Left cardiac atrium (tissue), 4 donors: ENCODE data around the gene ECT2L. TPM values are rescaled to one million over a fixed set of nuclear protein-coding genes. Genes with fewer than 3 reads are reported as not detected.

Source experiments
- ATAC-seq, 2 donors: fragments of 200-7000 bp; cut with Tn5 transposase; one replicate each; pipeline ENCODE4 v1.9.1; 2020; ENCODE audit warnings: mild to moderate bottlenecking in 2 of 2, moderate library complexity in 2 of 2
- DNase-seq: peaks from one replicate; pipeline ENCODE4 v3.0.0-alpha.2; 2020
- intact Hi-C, 2 donors: fragments of 100-400 bp; cut with DNase I; formaldehyde crosslinking; loops; one replicate each; pipeline versions ENCODE4 v1.14.1 to v1.15.1; 2022 to 2023
- total RNA-seq, 2 donors: library from RNA; stranded (reverse); fragmentation: NEBNext Ultra II Directional; extraction: Animal tissue kit (Norgen Biotek cat#: 25700); gene quantifications; one replicate each; pipeline ENCODE4 v1.2.1, GENCODE V29; 2021
- donor health status: DM: no; HTN: yes; CAD: no.
- donor health status: DM: no; HTN: yes; CAD: no; lungs with severe emphysema.
- donor health status: DM: yes; HTN: yes; CAD: no.
- donor health status: Dilated cardiomyopathy.

Gene ECT2L
- total RNA-seq, 2 donors from 2014 or later = 0.62 to 2.8 TPM

- intact Hi-C loops = no loop called here
- no peak for ATAC-seq
- DNase-seq = no peak
Measured at GRCh38 chr6:138803331-138803730, 7.4 kb downstream of the ECT2L start.

DNA sequence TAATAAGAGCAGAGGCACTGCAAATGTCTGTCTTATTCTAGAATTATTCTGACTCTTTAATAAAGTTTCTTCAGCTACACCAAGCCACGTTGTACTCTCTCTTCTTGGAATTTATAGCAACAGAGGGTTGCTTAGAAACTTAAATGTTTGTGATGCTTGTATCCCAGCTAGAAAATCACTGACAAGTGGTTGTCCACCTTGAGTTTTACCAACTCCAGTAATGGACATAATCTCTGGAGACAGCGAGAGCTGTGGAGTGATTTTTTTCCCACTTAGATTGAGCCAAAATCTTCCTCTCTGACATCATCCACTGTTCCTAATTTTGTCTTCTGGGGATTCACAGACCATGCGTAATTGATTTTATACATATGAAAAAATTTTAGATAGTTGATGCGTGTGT, 8.0 kb downstream of the ECT2L start:
- ATAC-seq = peak in 1 of 2 donors; percentile 56

GRCh38 chr6:138805016-138805765, 9.3 kb downstream of the ECT2L start:
- peak; percentile 27 for DNase-seq

More for the DNA sequence above, 8.0 kb downstream of the ECT2L start:
- DNase-seq = no peak
- intact Hi-C loops = no loop called here

DNA sequence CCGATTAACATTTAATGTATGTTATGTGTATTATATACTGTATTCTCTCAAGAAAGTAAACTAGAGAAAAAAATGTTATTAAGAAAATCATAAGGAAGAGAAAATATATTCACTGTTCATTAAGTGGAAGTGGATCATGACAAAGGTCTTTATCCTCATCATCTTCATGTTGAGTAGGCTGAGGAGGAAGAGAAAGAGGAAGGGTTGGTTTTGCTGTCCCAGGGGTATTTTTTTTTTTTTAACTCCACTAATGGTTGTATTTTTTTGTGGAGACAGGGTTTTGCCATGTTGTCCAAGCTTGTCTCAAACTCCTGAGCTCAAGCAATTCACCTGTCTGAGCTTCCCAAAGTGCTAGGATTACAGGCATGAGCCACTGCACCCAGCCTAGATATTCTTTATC, 11.0 kb downstream of the ECT2L start:
- ATAC-seq (no peak), DNase-seq (no peak)
- intact Hi-C loops = no loop called here

More at GRCh38 chr6:138805016-138805765, 9.3 kb downstream of the ECT2L start:
- ATAC-seq = peak in 1 of 2 donors; percentile 84
- intact Hi-C loops = no loop called here

- ATAC-seq = no peak
- no peak for DNase-seq
- intact Hi-C loops = loop anchor here in 1 of 2 donors (10.0 kb wide), 1 partner anchor 555 kb away; no protein-coding TSS in a partner anchor
Measured at GRCh38 chr6:138809677-138810076, 13.8 kb downstream of the ECT2L start.

DNA sequence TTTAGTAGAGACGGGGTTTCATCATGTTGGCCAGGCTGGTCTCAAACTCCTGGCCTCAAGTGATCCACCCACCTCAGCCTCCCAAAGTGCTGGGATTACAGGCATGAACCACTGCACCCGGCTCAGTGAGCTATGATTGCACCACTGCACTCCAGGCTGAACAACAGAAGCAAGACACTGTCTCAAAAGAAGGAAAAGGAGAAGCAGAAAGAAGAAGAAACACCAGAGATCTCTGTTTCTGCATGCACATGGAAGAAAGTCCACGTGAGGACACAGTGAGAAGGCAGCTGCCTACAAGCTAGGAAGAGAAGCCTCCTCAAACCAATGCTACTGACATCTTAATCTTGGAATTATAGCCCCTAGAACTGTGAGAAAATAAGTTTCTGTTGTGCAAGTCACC, 16.0 kb downstream of the ECT2L start:
- DNase-seq (no peak), ATAC-seq (no peak)
- intact Hi-C loops = loop anchor here in 1 of 2 donors (10.0 kb wide), 1 partner anchor 553 kb away; no protein-coding TSS in a partner anchor

GRCh38 chr6:138814179-138814834, 18.4 kb downstream of the ECT2L start:
- intact Hi-C loops = loop anchor here (2.0 to 10.0 kb wide), 2 partner anchors 174 to 550 kb away; partner anchors contain the start of gene REPS1 (in 1 of the 2)
- ATAC-seq (no peak), DNase-seq (no peak)

- intact Hi-C loops = loop anchor here (2.0 to 10.0 kb wide), 5 partner anchors 172 to 550 kb away; partner anchors contain the start of gene REPS1 (in 2 of the 2)
- no peak for ATAC-seq
- DNase-seq = no peak
Measured at GRCh38 chr6:138815221-138815620, 19.3 kb downstream of the ECT2L start.

GRCh38 chr6:138815797-138816528, 20.1 kb downstream of the ECT2L start:
- ATAC-seq (peak; percentile 75 to 87), DNase-seq (no peak)
- intact Hi-C loops = loop anchor here (2.0 to 10.0 kb wide), 5 partner anchors 171 to 549 kb away; partner anchors contain the start of gene REPS1 (in 2 of the 2)

DNA sequence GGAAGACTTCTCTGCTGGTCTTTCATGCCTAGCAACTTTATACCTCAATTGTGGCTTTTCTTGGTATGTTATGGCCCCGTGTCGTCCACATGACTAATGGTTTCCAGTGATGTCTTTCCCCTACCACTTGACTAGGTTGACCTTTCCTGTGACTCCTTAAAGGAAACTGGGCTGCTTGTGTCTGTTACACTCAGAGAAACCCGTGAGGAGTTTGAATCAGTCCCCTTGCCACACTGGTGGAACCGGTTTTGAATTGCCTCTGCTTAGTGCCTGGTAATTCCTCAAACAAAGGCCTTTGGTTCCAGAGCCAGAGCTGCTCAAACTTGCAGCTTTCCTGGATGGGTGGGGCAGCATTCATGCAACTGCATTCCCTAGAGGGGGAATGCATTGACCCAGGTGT, 21.9 kb downstream of the ECT2L start:
- intact Hi-C loops = loop anchor here (5.0 to 10.0 kb wide), 4 partner anchors 170 to 547 kb away; partner anchors contain the start of gene REPS1 (in 1 of the 2)
- DNase-seq (no peak), ATAC-seq (peak in 1 of 2 donors; percentile 17)

DNA sequence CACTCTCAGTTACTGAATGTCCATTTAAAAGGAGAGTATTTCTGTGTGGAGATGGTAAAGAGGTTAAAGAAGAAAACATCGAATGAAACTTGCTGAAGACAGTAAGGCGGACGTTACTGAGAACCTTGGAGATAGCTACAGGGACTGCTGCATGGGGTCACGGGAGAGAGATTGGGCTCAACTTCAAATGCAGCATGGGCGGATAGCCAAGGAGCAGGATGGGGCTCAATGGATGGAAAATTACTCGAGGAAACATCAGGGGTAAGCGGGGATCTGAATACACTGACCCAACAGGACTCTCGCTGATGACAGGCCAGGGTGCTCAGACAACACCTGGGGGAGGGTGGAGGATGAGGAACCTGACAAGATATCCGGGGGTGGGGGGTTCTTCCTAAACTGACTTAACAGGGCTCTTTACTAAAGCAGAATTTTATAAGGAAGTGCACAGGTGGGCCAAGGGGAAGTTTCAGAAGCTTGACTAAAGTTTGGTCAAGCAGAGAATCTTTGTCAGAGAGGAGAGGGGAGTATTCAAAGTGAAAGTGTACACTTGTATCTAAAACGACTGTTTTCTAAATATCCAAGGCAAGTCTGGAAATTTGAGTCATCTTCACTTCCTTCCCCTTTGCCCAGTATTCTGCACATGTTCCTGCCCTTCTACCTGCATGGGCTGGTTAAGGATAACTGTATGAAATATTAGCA, 22.8 kb downstream of the ECT2L start:
- DNase-seq (no peak), ATAC-seq (no peak)
- intact Hi-C loops = loop anchor here (5.0 to 10.0 kb wide), 4 partner anchors 169 to 546 kb away; partner anchors contain the start of gene REPS1 (in 1 of the 2)

- no peak for DNase-seq
- intact Hi-C loops = no loop called here
- no peak for ATAC-seq
Measured at GRCh38 chr6:138821519-138821918, 25.6 kb downstream of the ECT2L start.

GRCh38 chr6:138824482-138825144, 28.7 kb downstream of the ECT2L start:
- intact Hi-C loops = no loop called here
- DNase-seq = no peak
- no peak for ATAC-seq

DNA sequence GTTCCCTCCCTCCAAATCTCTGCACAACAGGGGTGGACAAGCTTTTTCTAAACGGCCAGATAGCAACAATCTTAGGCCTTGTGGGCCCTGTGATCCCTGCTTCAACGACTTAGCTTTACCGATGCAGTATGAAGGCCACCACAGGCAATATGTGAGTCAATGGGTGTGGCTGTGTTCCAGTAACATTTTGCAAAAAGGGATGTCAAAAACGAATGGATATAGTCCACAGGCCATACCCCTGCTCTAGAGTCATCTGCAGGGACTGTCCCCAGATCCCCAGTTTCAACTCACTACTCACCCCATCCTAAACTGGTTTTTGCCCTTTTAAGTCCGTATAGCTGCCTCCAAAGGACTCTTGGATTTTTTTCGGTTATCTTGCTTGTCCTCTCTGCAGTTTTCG, 34.4 kb downstream of the ECT2L start:
- ATAC-seq = no peak
- intact Hi-C loops = no loop called here
- DNase-seq = no peak

GRCh38 chr6:138832182-138832581, 36.3 kb downstream of the ECT2L start:
- no peak for ATAC-seq
- no peak for DNase-seq
- intact Hi-C loops = no loop called here

DNA sequence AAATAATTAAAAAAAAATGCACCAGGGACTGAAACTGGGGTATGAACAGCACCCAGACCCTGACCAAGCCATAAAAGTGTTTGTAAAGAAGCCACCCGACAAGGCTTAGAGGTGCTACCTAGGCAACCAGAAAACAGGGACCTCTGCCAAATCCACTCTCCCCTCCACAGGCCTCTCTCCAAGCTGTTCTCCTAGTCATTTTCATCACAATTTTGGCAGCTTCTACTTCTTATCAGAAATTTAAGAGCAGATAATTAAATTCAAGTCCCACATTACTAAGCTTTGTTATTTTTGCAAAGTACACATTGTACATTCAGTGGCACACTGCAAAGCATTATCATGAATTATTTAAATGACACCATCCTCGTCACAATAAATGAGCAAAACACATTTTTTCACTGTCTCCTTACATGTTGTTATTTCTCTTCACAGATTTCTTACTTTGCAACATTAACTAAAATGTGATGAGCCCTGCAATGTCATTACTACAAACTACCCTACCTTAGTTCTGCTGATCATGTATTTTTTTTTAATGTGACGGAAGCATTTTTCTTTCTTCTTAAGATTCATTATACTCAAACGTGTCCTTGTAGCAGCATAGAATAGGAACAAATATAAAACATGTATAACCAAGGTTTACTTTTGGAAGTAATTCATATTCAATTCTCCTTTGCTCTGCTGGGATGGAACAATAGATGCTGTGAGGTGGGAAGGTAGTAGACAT, 38.1 kb downstream of the ECT2L start:
- ATAC-seq = peak; percentile 91 to 96
- intact Hi-C loops = no loop called here
- DNase-seq = peak; percentile 60

- ATAC-seq (no peak), DNase-seq (no peak)
- intact Hi-C loops = no loop called here
Measured at GRCh38 chr6:138837246-138837645, 41.4 kb downstream of the ECT2L start.

DNA sequence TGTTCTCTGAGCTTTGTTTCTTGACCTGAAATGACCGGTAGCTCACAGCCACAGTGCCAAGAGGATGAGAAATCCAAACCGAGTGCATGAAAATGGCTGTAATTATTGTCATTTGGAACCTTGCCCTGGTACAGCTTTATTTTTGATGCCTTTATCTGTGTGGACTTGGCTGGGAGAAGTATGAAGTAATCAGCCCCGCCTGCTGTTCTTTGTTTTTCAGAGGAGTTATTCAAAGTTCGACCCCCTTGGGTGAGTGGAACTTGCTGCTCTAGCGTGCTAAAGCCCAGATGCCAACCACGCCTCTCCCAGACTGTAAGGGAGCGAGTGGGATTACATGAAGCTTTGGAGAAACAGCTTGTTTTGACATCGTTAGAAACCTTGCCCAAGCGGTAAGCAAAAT, 48.3 kb downstream of the ECT2L start:
- ATAC-seq (peak; percentile 95 to 96), DNase-seq (peak; percentile 51)
- intact Hi-C loops = no loop called here
